ENCODE measurements around the gene PHKG2. TPM values are rescaled to one million over a fixed set of nuclear protein-coding genes. Genes with fewer than 3 reads are reported as not detected.

Gene PHKG2
- total and polyA plus RNA-seq, 4 donors = 12.3 to 36.0 (median 18.3) TPM

- peak within 1 kb of the TSS; percentile 59 to 78 for H3K27ac ChIP-seq (ENCODE audit: low read depth in 1 of 2, low read length in 2 of 2)
- peak; percentile 81 to 85 for DNase-seq
- no peaks in the 10 kb centered on the region for H3K9me3 ChIP-seq (ENCODE audit: control insufficient read depth, low read length)
- H3K36me3 ChIP-seq (ENCODE audit: control insufficient read depth in 1 of 2, insufficient read depth in 2 of 2, low read length in 1 of 2) = peaks cover 0 to 5% of the 10 kb centered on the region in 2 donors
- peak; percentile 90 for ATAC-seq (ENCODE audit: low FRiP score)
- H3K4me1 ChIP-seq (ENCODE audit: control insufficient read depth in 1 of 2, insufficient read depth in 2 of 2, low read length in 2 of 2) = no peaks in the 10 kb centered on the region
- WGBS, 2 donors = 1 to 2% methylated on average over 35 to 37 of the region's 37 CpGs
- peak within 1 kb of the TSS; percentile 90 to 99 for H3K4me3 ChIP-seq (ENCODE audit: low read length in 2 of 2)
- H3K27me3 ChIP-seq (ENCODE audit: control insufficient read depth in 1 of 2, insufficient read depth in 2 of 2, low read length in 1 of 2) = no peaks in the 10 kb centered on the region
- intact Hi-C loops (cut with DNase I) = loop anchor here (1.0 kb wide), 2 partner anchors 17 to 18 kb away; no protein-coding TSS in a partner anchor
Measured at GRCh38 chr16:30786936-30787612, 38.8 kb downstream of the PHKG2 start, which contains the start of gene ZNF629. Gene ZNF629, minus strand, starts transcription at chr16:30787205. Its CDS starts 2,723 bp downstream, at chr16:30784482.

- 35 to 36% methylated on average over 11 of the region's 11 CpGs for WGBS, 2 donors
- no peaks in the 10 kb centered on the region for H3K4me1 ChIP-seq (ENCODE audit: control insufficient read depth in 1 of 2, insufficient read depth in 2 of 2, low read length in 2 of 2)
- DNase-seq (no peak), ATAC-seq (ENCODE audit: low FRiP score) (no peak)
- intact Hi-C loops (cut with DNase I) = loop anchor here (1.0 kb wide), 2 partner anchors 17 to 18 kb away; no protein-coding TSS in a partner anchor
- H3K36me3 ChIP-seq (ENCODE audit: control insufficient read depth in 1 of 2, insufficient read depth in 2 of 2, low read length in 1 of 2) = peaks cover 0 to 2% of the 10 kb centered on the region in 2 donors
- peak overlapping the region; percentile 29 to 59 for H3K27ac ChIP-seq (ENCODE audit: low read depth in 1 of 2, low read length in 2 of 2)
- H3K4me3 ChIP-seq (ENCODE audit: low read length in 2 of 2) = peak overlapping the region; percentile 90 to 99
- H3K9me3 ChIP-seq (ENCODE audit: control insufficient read depth, low read length) = no peaks in the 10 kb centered on the region
- H3K27me3 ChIP-seq (ENCODE audit: control insufficient read depth in 1 of 2, insufficient read depth in 2 of 2, low read length in 1 of 2) = no peaks in the 10 kb centered on the region
Measured at GRCh38 chr16:30787613-30788378, 39.6 kb downstream of the PHKG2 start.

GRCh38 chr16:30793508-30794069 lies 45.4 kb downstream of the PHKG2 start:
- ATAC-seq (ENCODE audit: low FRiP score) = no peak
- Histone ChIP-seq H3K9me3 (ENCODE audit: control insufficient read depth, low read length) (no peaks in the 10 kb centered on the region), H3K36me3 (ENCODE audit: control insufficient read depth in 1 of 2, insufficient read depth in 2 of 2, low read length in 1 of 2) (no peaks in the 10 kb centered on the region), H3K4me1 (ENCODE audit: control insufficient read depth in 1 of 2, insufficient read depth in 2 of 2, low read length in 2 of 2) (no peaks in the 10 kb centered on the region), H3K4me3 (ENCODE audit: low read length in 2 of 2) (no peak overlapping the region), H3K27me3 (ENCODE audit: control insufficient read depth in 1 of 2, insufficient read depth in 2 of 2, low read length in 1 of 2) (no peaks in the 10 kb centered on the region), H3K27ac (ENCODE audit: low read depth in 1 of 2, low read length in 2 of 2) (no peak overlapping the region)
- 88 to 91% methylated on average over 7 of the region's 7 CpGs for WGBS, 2 donors
- intact Hi-C loops (cut with DNase I) = no loop called here
- DNase-seq = no peak

- Histone ChIP-seq H3K27me3 (ENCODE audit: control insufficient read depth in 1 of 2, insufficient read depth in 2 of 2, low read length in 1 of 2) (no peaks in the 10 kb centered on the region), H3K9me3 (ENCODE audit: control insufficient read depth, low read length) (no peaks in the 10 kb centered on the region), H3K4me1 (ENCODE audit: control insufficient read depth in 1 of 2, insufficient read depth in 2 of 2, low read length in 2 of 2) (no peaks in the 10 kb centered on the region), H3K27ac (ENCODE audit: low read depth in 1 of 2, low read length in 2 of 2) (no peak overlapping the region), H3K36me3 (ENCODE audit: control insufficient read depth in 1 of 2, insufficient read depth in 2 of 2, low read length in 1 of 2) (no peaks in the 10 kb centered on the region), H3K4me3 (ENCODE audit: low read length in 2 of 2) (no peak overlapping the region)
- ATAC-seq (ENCODE audit: low FRiP score) (no peak), DNase-seq (no peak)
- WGBS, 2 donors = 92% methylated on average over 3 of the region's 3 CpGs
- intact Hi-C loops (cut with DNase I) = no loop called here
Measured at GRCh38 chr16:30794634-30795033, 46.4 kb downstream of the PHKG2 start.

GRCh38 chr16:30797670-30798309 lies 49.6 kb downstream of the PHKG2 start:
- no peak overlapping the region for H3K4me3 ChIP-seq (ENCODE audit: low read length in 2 of 2)
- H3K36me3 ChIP-seq (ENCODE audit: control insufficient read depth in 1 of 2, insufficient read depth in 2 of 2, low read length in 1 of 2) = no peaks in the 10 kb centered on the region
- 76 to 77% methylated on average over 8 of the region's 8 CpGs for WGBS, 2 donors
- no peak overlapping the region for H3K27ac ChIP-seq (ENCODE audit: low read depth in 1 of 2, low read length in 2 of 2)
- H3K4me1 ChIP-seq (ENCODE audit: control insufficient read depth in 1 of 2, insufficient read depth in 2 of 2, low read length in 2 of 2) = no peaks in the 10 kb centered on the region
- intact Hi-C loops (cut with DNase I) = no loop called here
- H3K9me3 ChIP-seq (ENCODE audit: control insufficient read depth, low read length) = no peaks in the 10 kb centered on the region
- ATAC-seq (ENCODE audit: low FRiP score) (no peak), DNase-seq (no peak)
- no peaks in the 10 kb centered on the region for H3K27me3 ChIP-seq (ENCODE audit: control insufficient read depth in 1 of 2, insufficient read depth in 2 of 2, low read length in 1 of 2)

Other genes with a start within 250 kb of the PHKG2 start
- 10 to 100 TPM; 22.3 to 22.8 TPM for gene ZNF768, start 221.9 kb upstream of the PHKG2 start, total RNA-seq
- 10 to 100 TPM; 29.9 to 40.2 TPM for gene ZNF768, start 221.9 kb upstream of the PHKG2 start, polyA plus RNA-seq
- 1 to 10 TPM; 9.1 to 9.5 TPM for gene ZNF747, start 213.6 kb upstream of the PHKG2 start, total RNA-seq
- gene ZNF747, start 213.6 kb upstream of the PHKG2 start, polyA plus RNA-seq = 1 to 10 TPM; 5.1 to 8.3 TPM
- gene ZNF764, start 190.1 kb upstream of the PHKG2 start, total RNA-seq = 1 to 10 TPM; 6.4 to 8.5 TPM
- gene ZNF764, start 190.1 kb upstream of the PHKG2 start, polyA plus RNA-seq = 1 to 10 TPM; 1.9 to 4.6 TPM
- 10 to 100 TPM in 1 of 2 donors, 1 to 10 TPM in 1; 9.0 to 12.9 TPM for gene ZNF688, start 176.7 kb upstream of the PHKG2 start, total RNA-seq
- 10 to 100 TPM; 17.4 to 20.2 TPM for gene ZNF688, start 176.7 kb upstream of the PHKG2 start, polyA plus RNA-seq
- 10 to 100 TPM in 1 of 2 donors, 1 to 10 TPM in 1; 8.5 to 21.8 TPM for gene ZNF785, start 162.7 kb upstream of the PHKG2 start, total RNA-seq
- 1 to 10 TPM; 3.1 to 8.6 TPM for gene ZNF785, start 162.7 kb upstream of the PHKG2 start, polyA plus RNA-seq
- 1 to 10 TPM; 5.7 to 7.1 TPM for gene ZNF689, start 138.0 kb upstream of the PHKG2 start, total RNA-seq
- 1 to 10 TPM; 2.9 to 3.3 TPM for gene ZNF689, start 138.0 kb upstream of the PHKG2 start, polyA plus RNA-seq
- 10 to 100 TPM; 50.5 to 53.4 TPM for gene PRR14, start 97.5 kb upstream of the PHKG2 start, total RNA-seq
- gene PRR14, start 97.5 kb upstream of the PHKG2 start, polyA plus RNA-seq = 100 to 1,000 TPM in 1 of 2 donors, 10 to 100 TPM in 1; 28.2 to 217 TPM
- gene FBRS, start 90.0 kb upstream of the PHKG2 start, total RNA-seq = 10 to 100 TPM; 52.7 to 56.0 TPM
- gene FBRS, start 90.0 kb upstream of the PHKG2 start, polyA plus RNA-seq = 10 to 100 TPM; 15.3 to 47.2 TPM
- 10 to 100 TPM; 55.0 to 66.2 TPM for gene SRCAP, start 49.3 kb upstream of the PHKG2 start, total RNA-seq
- 10 to 100 TPM in 1 of 2 donors, 1 to 10 TPM in 1; 7.1 to 14.8 TPM for gene SRCAP, start 49.3 kb upstream of the PHKG2 start, polyA plus RNA-seq
- 1 to 10 TPM in 1 of 2 donors, under 1 TPM in 1; 0.52 to 2.7 TPM for gene CFAP119, start 13.6 kb downstream of the PHKG2 start, total RNA-seq
- 1 to 10 TPM in 1 of 2 donors, under 1 TPM in 1; 0.88 to 9.8 TPM for gene CFAP119, start 13.6 kb downstream of the PHKG2 start, polyA plus RNA-seq
- gene RNF40, start 13.9 kb downstream of the PHKG2 start, total RNA-seq = 10 to 100 TPM; 73.9 to 90.2 TPM
- gene RNF40, start 13.9 kb downstream of the PHKG2 start, polyA plus RNA-seq = 10 to 100 TPM; 22.7 to 59.5 TPM
- gene ZNF629, start 38.8 kb downstream of the PHKG2 start, total RNA-seq = 10 to 100 TPM; 11.8 to 13.4 TPM
- 1 to 10 TPM; 2.1 to 6.7 TPM for gene ZNF629, start 38.8 kb downstream of the PHKG2 start, polyA plus RNA-seq
- 10 to 100 TPM; 30.2 to 33.9 TPM for gene BCL7C, start 145.7 kb downstream of the PHKG2 start, total RNA-seq
- gene BCL7C, start 145.7 kb downstream of the PHKG2 start, polyA plus RNA-seq = 10 to 100 TPM; 54.8 to 60.7 TPM
- gene CTF1, start 148.2 kb downstream of the PHKG2 start, total RNA-seq = 1 to 10 TPM; 6.2 to 7.2 TPM
- gene CTF1, start 148.2 kb downstream of the PHKG2 start, polyA plus RNA-seq = 1 to 10 TPM; 6.4 to 7.9 TPM
- 10 to 100 TPM; 14.7 to 22.7 TPM for gene FBXL19, start 175.1 kb downstream of the PHKG2 start, total RNA-seq
- 10 to 100 TPM in 1 of 2 donors, 1 to 10 TPM in 1; 4.3 to 11.6 TPM for gene FBXL19, start 175.1 kb downstream of the PHKG2 start, polyA plus RNA-seq
- 10 to 100 TPM; 11.8 to 21.7 TPM for gene ORAI3, start 200.6 kb downstream of the PHKG2 start, total RNA-seq
- 10 to 100 TPM in 1 of 2 donors, 1 to 10 TPM in 1; 9.1 to 20.8 TPM for gene ORAI3, start 200.6 kb downstream of the PHKG2 start, polyA plus RNA-seq
- gene SETD1A, start 209.3 kb downstream of the PHKG2 start, total RNA-seq = 10 to 100 TPM; 16.4 to 19.7 TPM
- 1 to 10 TPM; 4.4 to 9.7 TPM for gene SETD1A, start 209.3 kb downstream of the PHKG2 start, polyA plus RNA-seq
- gene HSD3B7, start 236.8 kb downstream of the PHKG2 start, total RNA-seq = 10 to 100 TPM; 13.6 to 31.3 TPM
- gene HSD3B7, start 236.8 kb downstream of the PHKG2 start, polyA plus RNA-seq = 10 to 100 TPM in 1 of 2 donors, 1 to 10 TPM in 1; 8.6 to 10.4 TPM

Measured in aorta (tissue), 5 donors.